PC-9 (cell line): ENCODE data around the gene IQCN.

Experiments used
- EZH2 ChIP-seq: fragments of 200-600 bp; sonication (generic); IDR thresholded peaks from 2 replicates; pipeline ENCODE4 v1.8.0; 2017; ENCODE audit warnings: antibody characterized with exemption, low read depth
- TF ChIP-seq, protein P1 (sequence below): fragments of 200-600 bp; sonication (generic); conservative IDR thresholded peaks from 2 replicates; pipeline ENCODE4 v1.6.1; 2017; ENCODE audit warnings: mixed run types, antibody characterized with exemption, mild to moderate bottlenecking, moderate library complexity

DNA sequence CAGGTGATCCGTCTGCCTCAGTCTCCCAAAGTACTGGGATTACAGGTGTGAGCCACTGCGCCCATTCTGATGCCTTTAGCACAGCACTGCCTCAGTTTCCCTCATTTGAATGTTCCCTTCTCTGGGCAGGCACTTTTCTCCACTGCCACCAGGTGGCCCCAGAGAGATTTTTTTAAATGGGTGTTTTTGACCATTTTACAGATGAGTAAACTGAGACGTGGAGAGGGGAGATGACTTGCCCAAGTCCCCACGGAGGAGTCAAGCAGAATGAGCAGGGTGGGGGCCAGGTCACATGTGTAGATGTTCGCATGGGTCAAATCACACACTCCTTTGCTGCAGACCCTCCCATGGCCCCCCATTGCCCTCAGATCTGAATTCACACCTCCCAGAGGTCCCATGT, 44.8 kb downstream of the IQCN start:
- TF ChIP-seq, protein P1, sequence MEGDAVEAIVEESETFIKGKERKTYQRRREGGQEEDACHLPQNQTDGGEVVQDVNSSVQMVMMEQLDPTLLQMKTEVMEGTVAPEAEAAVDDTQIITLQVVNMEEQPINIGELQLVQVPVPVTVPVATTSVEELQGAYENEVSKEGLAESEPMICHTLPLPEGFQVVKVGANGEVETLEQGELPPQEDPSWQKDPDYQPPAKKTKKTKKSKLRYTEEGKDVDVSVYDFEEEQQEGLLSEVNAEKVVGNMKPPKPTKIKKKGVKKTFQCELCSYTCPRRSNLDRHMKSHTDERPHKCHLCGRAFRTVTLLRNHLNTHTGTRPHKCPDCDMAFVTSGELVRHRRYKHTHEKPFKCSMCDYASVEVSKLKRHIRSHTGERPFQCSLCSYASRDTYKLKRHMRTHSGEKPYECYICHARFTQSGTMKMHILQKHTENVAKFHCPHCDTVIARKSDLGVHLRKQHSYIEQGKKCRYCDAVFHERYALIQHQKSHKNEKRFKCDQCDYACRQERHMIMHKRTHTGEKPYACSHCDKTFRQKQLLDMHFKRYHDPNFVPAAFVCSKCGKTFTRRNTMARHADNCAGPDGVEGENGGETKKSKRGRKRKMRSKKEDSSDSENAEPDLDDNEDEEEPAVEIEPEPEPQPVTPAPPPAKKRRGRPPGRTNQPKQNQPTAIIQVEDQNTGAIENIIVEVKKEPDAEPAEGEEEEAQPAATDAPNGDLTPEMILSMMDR = peak; percentile 81
- no peak for TF ChIP-seq EZH2
